Uterus (tissue), 2 donors: ENCODE data around the gene PLXDC2.

Experiments used
- CTCF ChIP-seq, 4 experiments: fragments of 200-600 bp in 2 of 4; fragments of 450-650 bp in 2 of 4; sonication (generic) in 2 of 4; IDR thresholded peaks; one replicate each; pipeline ENCODE4 v1.5.1; 2016 to 2019; ENCODE audit warnings: antibody characterized with exemption in 4 of 4, mild to moderate bottlenecking in 2 of 4, moderate library complexity in 1 of 4
- POLR2A ChIP-seq, 2 donors: fragments of 450-650 bp; IDR thresholded peaks; one replicate each; pipeline ENCODE4 v1.6.1; 2016; ENCODE audit warnings: antibody characterized with exemption in 2 of 2, mild to moderate bottlenecking in 1 of 2, moderate library complexity in 1 of 2

DNA sequence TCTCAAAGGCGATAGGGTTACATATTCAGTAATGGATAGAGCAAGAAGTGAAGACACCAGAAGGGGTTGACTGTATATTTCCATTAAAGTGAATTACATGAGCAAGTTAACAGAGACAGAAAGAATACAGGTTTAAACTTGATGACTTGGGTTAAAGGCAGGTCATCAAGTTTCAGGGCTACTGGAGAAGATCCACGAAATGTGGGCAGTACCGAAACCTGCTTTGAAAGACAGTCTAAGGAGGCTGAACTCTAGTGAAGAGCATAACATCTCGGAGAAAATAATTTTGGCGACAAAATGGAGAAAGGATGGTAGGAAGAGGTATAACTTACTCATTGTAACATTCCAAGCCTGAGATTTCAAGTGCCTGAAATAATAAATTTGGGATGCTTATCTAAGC is 26.6 kb upstream of the PLXDC2 start:
- no peak for TF ChIP-seq CTCF (IDR thresholded peaks at IDR 0.05)
- TF ChIP-seq POLR2A (IDR thresholded peaks at IDR 0.05): no peak
